Activated CD4-positive, alpha-beta T cell treated with anti-CD3 and anti-CD28 coated beads, Interleukin-2, amount 10 ng/mL, durations not matched to agents 24 days and 14 days (primary cell): Measurements from ENCODE around the gene FTCD. TPM values are rescaled to one million over a fixed set of nuclear protein-coding genes. Genes with fewer than 3 reads are reported as not detected.

Source experiments
- total RNA-seq: library from RNA; stranded (reverse); gene quantifications from 2 replicates; pipeline ENCODE4 v1.2.3, GENCODE V29; 2022

FTCD gene
- total RNA-seq, 1 donor from 2014 or later, result 0.30 TPM

Other genes with a start within 250 kb of the FTCD start
- gene COL6A1, start 173.8 kb downstream of the FTCD start, total RNA-seq, result 0.40 and 0.47 TPM in 2 replicates
- 2.0 and 2.3 TPM in 2 replicates for gene COL6A2, start 57.5 kb downstream of the FTCD start, total RNA-seq
- gene SPATC1L, start 28.9 kb upstream of the FTCD start, total RNA-seq, result 10.8 and 12.0 TPM in 2 replicates
- gene LSS, start 73.2 kb upstream of the FTCD start, total RNA-seq, result 19.7 and 23.1 TPM in 2 replicates
- 129 and 138 TPM in 2 replicates for gene MCM3AP, start 130.0 kb upstream of the FTCD start, total RNA-seq
- 16.2 and 18.2 TPM in 2 replicates for gene YBEY, start 130.8 kb upstream of the FTCD start, total RNA-seq
- gene C21orf58, start 168.3 kb upstream of the FTCD start, total RNA-seq, result 28.4 and 33.4 TPM in 2 replicates
- gene PCNT, start 168.6 kb upstream of the FTCD start, total RNA-seq, result 52.0 and 61.2 TPM in 2 replicates